ACC112 (cell line): ENCODE results near the gene GALNT11.

Experiments
- H2AFZ ChIP-seq: fragments of 200-600 bp; sonication (generic); one replicate; pipeline ENCODE4 v1.6.0; 2017; ENCODE audit warnings: antibody characterized with exemption, low read length; ENCODE audit not compliant: unreplicated experiment
- H3K27ac ChIP-seq: fragments of 200-600 bp; sonication (generic); 2 replicates; pipeline ENCODE4 v1.5.1; 2014; ENCODE audit warnings: low read depth, mild to moderate bottlenecking, antibody characterized with exemption, low read length, moderate library complexity
- H3K27me3 ChIP-seq: fragments of 200-600 bp; sonication (generic); 2 replicates; pipeline ENCODE4 v1.6.1; 2014; ENCODE audit warnings: mild to moderate bottlenecking, antibody characterized with exemption, low read length, moderate library complexity, mixed read lengths; ENCODE audit not compliant: insufficient read depth
- H3K36me3 ChIP-seq: fragments of 200-600 bp; sonication (generic); 2 replicates; pipeline ENCODE4 v1.6.1; 2016; ENCODE audit warnings: mild to moderate bottlenecking, antibody characterized with exemption, low read length, moderate library complexity, mixed read lengths; ENCODE audit not compliant: insufficient read depth
- H3K4me1 ChIP-seq: fragments of 200-600 bp; sonication (generic); one replicate; pipeline ENCODE4 v1.6.1; 2016; ENCODE audit warnings: low read length, mixed read lengths; ENCODE audit not compliant: insufficient read depth, unreplicated experiment, control insufficient read depth
- H3K4me3 ChIP-seq: fragments of 200-600 bp; sonication (generic); 2 replicates; pipeline ENCODE4 v1.5.1; 2014; ENCODE audit warnings: mild to moderate bottlenecking, low read depth, low read length
- H3K79me2 ChIP-seq: fragments of 200-600 bp; sonication (generic); one replicate; pipeline ENCODE4 v1.6.0; 2016; ENCODE audit warnings: low read length; ENCODE audit not compliant: control insufficient read depth, unreplicated experiment, insufficient read depth

Gene GALNT11

GRCh38 chr7:152089183-152089582, 63.7 kb downstream of the GALNT11 start:
- Histone ChIP-seq H3K79me2 (no peaks in the 10 kb centered on the region), H3K4me1 (no peaks in the 10 kb centered on the region), H3K27ac (no peak overlapping the region), H3K36me3 (peaks cover 5% of the 10 kb centered on the region; the same call in 1 of the 2 replicates), H3K4me3 (no peak overlapping the region), H2AFZ (no peak overlapping the region), H3K27me3 (no peaks in the 10 kb centered on the region)

GRCh38 chr7:152090747-152091146, 65.3 kb downstream of the GALNT11 start:
- H3K4me3 ChIP-seq: no peak overlapping the region
- H3K27me3 ChIP-seq: no peaks in the 10 kb centered on the region
- H3K27ac ChIP-seq: no peak overlapping the region
- no peaks in the 10 kb centered on the region for H3K79me2 ChIP-seq
- no peaks in the 10 kb centered on the region for H3K4me1 ChIP-seq
- H2AFZ ChIP-seq: no peak overlapping the region
- H3K36me3 ChIP-seq: peaks cover 5% of the 10 kb centered on the region; the same call in 1 of the 2 replicates

GRCh38 chr7:152093717-152094116, 68.2 kb downstream of the GALNT11 start:
- H3K4me1 ChIP-seq: no peaks in the 10 kb centered on the region
- no peak overlapping the region for H3K27ac ChIP-seq
- peaks cover 2% of the 10 kb centered on the region; the same call in 1 of the 2 replicates for H3K36me3 ChIP-seq
- H3K27me3 ChIP-seq: no peaks in the 10 kb centered on the region
- no peaks in the 10 kb centered on the region for H3K79me2 ChIP-seq
- no peak overlapping the region for H2AFZ ChIP-seq
- H3K4me3 ChIP-seq: no peak overlapping the region

- no peaks in the 10 kb centered on the region for H3K4me1 ChIP-seq
- no peak overlapping the region for H3K27ac ChIP-seq
- no peaks in the 10 kb centered on the region for H3K27me3 ChIP-seq
- no peak overlapping the region for H3K4me3 ChIP-seq
- no peaks in the 10 kb centered on the region for H3K79me2 ChIP-seq
- H2AFZ ChIP-seq: no peak overlapping the region
- H3K36me3 ChIP-seq: no peaks in the 10 kb centered on the region
Measured at GRCh38 chr7:152095771-152096170, 70.3 kb downstream of the GALNT11 start.

- H3K4me1 ChIP-seq: no peaks in the 10 kb centered on the region
- no peak overlapping the region for H2AFZ ChIP-seq
- no peaks in the 10 kb centered on the region for H3K36me3 ChIP-seq
- no peak overlapping the region for H3K27ac ChIP-seq
- no peaks in the 10 kb centered on the region for H3K79me2 ChIP-seq
- H3K27me3 ChIP-seq: no peaks in the 10 kb centered on the region
- no peak overlapping the region for H3K4me3 ChIP-seq
Measured at GRCh38 chr7:152097330-152097729, 71.9 kb downstream of the GALNT11 start.

GRCh38 chr7:152103066-152103465, 77.6 kb downstream of the GALNT11 start:
- H3K27ac ChIP-seq: no peak overlapping the region

GRCh38 chr7:152103691-152104090, 78.2 kb downstream of the GALNT11 start:
- Histone ChIP-seq H2AFZ (no peak overlapping the region), H3K27me3 (no peaks in the 10 kb centered on the region), H3K36me3 (0 out of 2 replicates have a peak, but pooled peaks cover 3% of the 10 kb centered on the region), H3K27ac (no peak overlapping the region), H3K79me2 (no peaks in the 10 kb centered on the region), H3K4me3 (no peak overlapping the region), H3K4me1 (no peaks in the 10 kb centered on the region)

More at GRCh38 chr7:152103066-152103465, 77.6 kb downstream of the GALNT11 start:
- Histone ChIP-seq H3K79me2 (no peaks in the 10 kb centered on the region), H3K4me1 (no peaks in the 10 kb centered on the region), H2AFZ (no peak overlapping the region), H3K4me3 (no peak overlapping the region), H3K27me3 (no peaks in the 10 kb centered on the region), H3K36me3 (0 out of 2 replicates have a peak, but pooled peaks cover 3% of the 10 kb centered on the region)

- no peak overlapping the region for H3K27ac ChIP-seq
- no peak overlapping the region for H2AFZ ChIP-seq
- H3K4me1 ChIP-seq: no peaks in the 10 kb centered on the region
- no peak overlapping the region for H3K4me3 ChIP-seq
- 0 out of 2 replicates have a peak, but pooled peaks cover 3% of the 10 kb centered on the region for H3K36me3 ChIP-seq
- no peaks in the 10 kb centered on the region for H3K79me2 ChIP-seq
- H3K27me3 ChIP-seq: no peaks in the 10 kb centered on the region
Measured at GRCh38 chr7:152105205-152105604, 79.7 kb downstream of the GALNT11 start.

GRCh38 chr7:152106990-152107389, 81.5 kb downstream of the GALNT11 start:
- Histone ChIP-seq H3K27me3 (no peaks in the 10 kb centered on the region), H3K27ac (no peak overlapping the region), H3K4me1 (no peaks in the 10 kb centered on the region), H3K79me2 (no peaks in the 10 kb centered on the region), H3K4me3 (no peak overlapping the region), H2AFZ (no peak overlapping the region), H3K36me3 (0 out of 2 replicates have a peak, but pooled peaks cover 3% of the 10 kb centered on the region)

GRCh38 chr7:152107945-152108344, 82.5 kb downstream of the GALNT11 start:
- no peak overlapping the region for H3K4me3 ChIP-seq

GRCh38 chr7:152108359-152108758, 82.9 kb downstream of the GALNT11 start:
- no peaks in the 10 kb centered on the region for H3K27me3 ChIP-seq
- H3K36me3 ChIP-seq: 0 out of 2 replicates have a peak, but pooled peaks cover 3% of the 10 kb centered on the region
- H3K4me1 ChIP-seq: no peaks in the 10 kb centered on the region
- H3K79me2 ChIP-seq: no peaks in the 10 kb centered on the region
- H2AFZ ChIP-seq: no peak overlapping the region
- H3K4me3 ChIP-seq: no peak overlapping the region
- H3K27ac ChIP-seq: no peak overlapping the region

More at GRCh38 chr7:152107945-152108344, 82.5 kb downstream of the GALNT11 start:
- Histone ChIP-seq H3K36me3 (0 out of 2 replicates have a peak, but pooled peaks cover 3% of the 10 kb centered on the region), H3K27ac (no peak overlapping the region), H3K27me3 (no peaks in the 10 kb centered on the region), H3K4me1 (no peaks in the 10 kb centered on the region), H2AFZ (no peak overlapping the region), H3K79me2 (no peaks in the 10 kb centered on the region)
